KG1 (cell line): ENCODE measurements around the gene RAPSN.

Experiments used
- DNase-seq: peaks from one replicate; lab custom pipeline; 2025; lab: John Stamatoyannopoulos, UW

Gene RAPSN

GRCh38 chr11:47434011-47434786 is 14.7 kb downstream of the RAPSN start:
- no peak for DNase-seq

GRCh38 chr11:47433157-47433556 is 15.8 kb downstream of the RAPSN start:
- DNase-seq = no peak

GRCh38 chr11:47431356-47432083 is 17.4 kb downstream of the RAPSN start:
- DNase-seq = no peak

GRCh38 chr11:47430524-47430923 is 18.4 kb downstream of the RAPSN start:
- no peak for DNase-seq

GRCh38 chr11:47426062-47426956 is 22.6 kb downstream of the RAPSN start, which contains the start of gene PSMC3:
TSS of gene PSMC3 (minus strand) at chr11:47426439. CDS start at chr11:47426279, 160 bp downstream.
- DNase-seq = peak; percentile 95

GRCh38 chr11:47425611-47426010 is 23.3 kb downstream of the RAPSN start:
- no peak for DNase-seq

GRCh38 chr11:47418454-47419259 is 30.3 kb downstream of the RAPSN start:
- DNase-seq = no peak

GRCh38 chr11:47417712-47418111 is 31.2 kb downstream of the RAPSN start:
- DNase-seq = no peak

- DNase-seq = no peak
Observed at GRCh38 chr11:47415949-47416472, 32.9 kb downstream of the RAPSN start.

GRCh38 chr11:47415091-47415854 is 33.7 kb downstream of the RAPSN start:
- no peak for DNase-seq

- DNase-seq = no peak
Observed at GRCh38 chr11:47414685-47415070, 34.3 kb downstream of the RAPSN start.

GRCh38 chr11:47413908-47414684 is 34.8 kb downstream of the RAPSN start:
- DNase-seq = no peak

- no peak for DNase-seq
Observed at GRCh38 chr11:47413351-47413750, 35.6 kb downstream of the RAPSN start.

GRCh38 chr11:47411884-47412746 is 36.8 kb downstream of the RAPSN start:
- DNase-seq = no peak

GRCh38 chr11:47410370-47411264 is 38.3 kb downstream of the RAPSN start:
- no peak for DNase-seq

GRCh38 chr11:47409440-47410369 is 39.2 kb downstream of the RAPSN start:
- no peak for DNase-seq
